Suprapubic skin (tissue), 4 donors: Measurements from ENCODE around the gene YKT6. TPM values are rescaled to one million over a fixed set of nuclear protein-coding genes. Genes with fewer than 3 reads are reported as not detected.

Experiments
- DNase-seq, 2 donors: peaks; one replicate each; pipeline ENCODE4 v3.0.0-alpha.2; 2019; ENCODE audit warnings: low spot score in 2 of 2
- H3K27ac ChIP-seq: fragments of 200-600 bp; sonication (generic); one replicate; pipeline ENCODE4 v1.5.1; 2019
- H3K27me3 ChIP-seq: fragments of 200-600 bp; sonication (generic); one replicate; pipeline ENCODE4 v1.5.1; 2019
- H3K36me3 ChIP-seq: fragments of 200-600 bp; sonication (generic); one replicate; pipeline ENCODE4 v1.5.1; 2019
- H3K4me1 ChIP-seq: fragments of 200-600 bp; sonication (generic); one replicate; pipeline ENCODE4 v1.5.1; 2019
- H3K4me3 ChIP-seq: fragments of 200-600 bp; sonication (generic); one replicate; pipeline ENCODE4 v1.5.1; 2019; ENCODE audit warnings: mild to moderate bottlenecking
- H3K9me3 ChIP-seq: fragments of 200-600 bp; sonication (generic); one replicate; pipeline ENCODE4 v1.5.1; 2019
- EP300 ChIP-seq: sonication (generic); formaldehyde crosslinking; IDR thresholded peaks from one replicate; pipeline ENCODE4 v1.6.1; 2017; ENCODE audit warnings: antibody characterized with exemption
- POLR2A ChIP-seq, 2 donors: fragments of 450-650 bp; IDR thresholded peaks; one replicate each; pipeline ENCODE4 v1.6.1; 2017; ENCODE audit warnings: antibody characterized with exemption in 2 of 2, mild to moderate bottlenecking in 2 of 2, moderate library complexity in 2 of 2
- POLR2AphosphoS5 ChIP-seq, 3 donors: sonication (generic); formaldehyde crosslinking; IDR thresholded peaks; one replicate each; pipeline ENCODE4 v1.6.1; 2017; ENCODE audit warnings: antibody characterized with exemption in 3 of 3
- WGBS: methylation state at CpG from one replicate; pipeline ENCODE4 v1.1.5; 2018; 5-methylcytosine and 5-hydroxymethylcytosine counted together
- total RNA-seq, 4 donors: library from RNA; depleted of rRNA; stranded (reverse); fragments of >200 nt; gene quantifications; one replicate each; pipeline ENCODE4 v1.1.0, GENCODE V29; 2016
- TF ChIP-seq, protein P1 (sequence below), 2 donors: fragments of 200-600 bp in 1 of 2; fragments of 450-650 bp in 1 of 2; sonication (generic) in 1 of 2; IDR thresholded peaks; one replicate each; pipeline ENCODE4 v1.5.1; 2016 to 2019; ENCODE audit warnings: antibody characterized with exemption in 2 of 2, mild to moderate bottlenecking in 1 of 2, moderate library complexity in 1 of 2

Gene YKT6
- total RNA-seq, 4 donors from 2014 or later, result 40.6 to 52.1 (median 43.5) TPM

DNA sequence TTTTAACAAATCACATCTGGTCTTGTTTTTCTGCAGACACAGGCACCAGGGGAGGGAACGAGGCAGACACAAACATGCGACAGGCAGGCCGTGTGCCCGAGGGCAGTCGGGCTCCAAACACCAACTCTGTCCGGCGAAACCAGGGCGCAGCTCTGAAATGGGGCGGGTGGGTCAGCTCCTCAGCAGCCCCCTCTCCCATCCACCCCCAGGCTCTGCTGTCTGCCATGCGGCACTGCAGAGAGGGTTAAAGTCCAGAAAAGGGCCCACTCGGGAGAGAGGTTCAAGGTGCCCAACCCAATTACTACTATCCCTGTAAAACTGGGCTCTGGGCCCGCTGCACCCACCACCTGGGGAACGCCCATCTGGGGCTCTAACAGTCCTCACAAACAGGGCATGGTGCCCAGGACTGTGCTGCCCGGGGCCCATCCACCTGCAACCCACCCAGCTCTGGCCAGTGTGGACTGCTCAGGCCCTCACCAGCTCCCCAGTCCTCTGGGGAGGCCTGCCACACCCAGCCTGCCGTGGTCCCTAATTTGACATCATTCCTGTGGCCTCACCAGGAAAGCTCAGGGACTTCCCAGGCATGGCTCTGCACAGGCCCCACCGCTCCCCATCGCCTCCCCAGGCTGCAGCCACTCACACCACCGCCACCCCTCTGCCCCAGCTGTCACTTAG lies 18.7 kb downstream of the YKT6 start:
- Histone ChIP-seq H3K36me3 (no peaks in the 10 kb centered on the region), H3K27ac (no peak overlapping the region), H3K4me1 (peaks cover 6% of the 10 kb centered on the region), H3K27me3 (no peaks in the 10 kb centered on the region), H3K9me3 (peaks cover 5% of the 10 kb centered on the region), H3K4me3 (no peak overlapping the region)
- peak in 1 of 2 donors; percentile 69 for DNase-seq
- WGBS, result 83% methylated on average over 14 of the region's 18 CpGs
- TF ChIP-seq POLR2A (IDR thresholded peaks at IDR 0.05), result no peak
- no peak for TF ChIP-seq POLR2AphosphoS5 (IDR thresholded peaks at IDR 0.05)
- TF ChIP-seq, protein P1, sequence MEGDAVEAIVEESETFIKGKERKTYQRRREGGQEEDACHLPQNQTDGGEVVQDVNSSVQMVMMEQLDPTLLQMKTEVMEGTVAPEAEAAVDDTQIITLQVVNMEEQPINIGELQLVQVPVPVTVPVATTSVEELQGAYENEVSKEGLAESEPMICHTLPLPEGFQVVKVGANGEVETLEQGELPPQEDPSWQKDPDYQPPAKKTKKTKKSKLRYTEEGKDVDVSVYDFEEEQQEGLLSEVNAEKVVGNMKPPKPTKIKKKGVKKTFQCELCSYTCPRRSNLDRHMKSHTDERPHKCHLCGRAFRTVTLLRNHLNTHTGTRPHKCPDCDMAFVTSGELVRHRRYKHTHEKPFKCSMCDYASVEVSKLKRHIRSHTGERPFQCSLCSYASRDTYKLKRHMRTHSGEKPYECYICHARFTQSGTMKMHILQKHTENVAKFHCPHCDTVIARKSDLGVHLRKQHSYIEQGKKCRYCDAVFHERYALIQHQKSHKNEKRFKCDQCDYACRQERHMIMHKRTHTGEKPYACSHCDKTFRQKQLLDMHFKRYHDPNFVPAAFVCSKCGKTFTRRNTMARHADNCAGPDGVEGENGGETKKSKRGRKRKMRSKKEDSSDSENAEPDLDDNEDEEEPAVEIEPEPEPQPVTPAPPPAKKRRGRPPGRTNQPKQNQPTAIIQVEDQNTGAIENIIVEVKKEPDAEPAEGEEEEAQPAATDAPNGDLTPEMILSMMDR (IDR thresholded peaks at IDR 0.05), result no peak
- no peak for TF ChIP-seq EP300

DNA sequence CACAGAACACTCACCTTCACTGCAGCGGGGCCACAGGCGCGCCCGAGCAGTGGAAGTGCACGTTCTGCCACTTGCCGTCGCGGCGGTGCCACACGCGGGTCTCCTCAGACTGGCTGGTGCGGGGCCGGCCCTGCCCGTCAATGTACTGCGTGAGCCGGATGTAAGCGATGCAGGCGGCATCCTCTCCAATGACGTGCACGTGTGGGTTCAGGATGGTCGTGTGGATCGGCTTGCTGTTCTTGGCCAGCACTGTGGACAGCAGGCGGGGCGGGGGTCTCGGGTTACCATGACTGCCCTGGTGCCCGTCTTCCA lies 19.2 kb downstream of the YKT6 start:
- Histone ChIP-seq H3K27ac (no peak overlapping the region), H3K27me3 (peaks cover 1% of the 10 kb centered on the region), H3K9me3 (peaks cover 5% of the 10 kb centered on the region), H3K4me1 (peaks cover 8% of the 10 kb centered on the region), H3K36me3 (no peaks in the 10 kb centered on the region), H3K4me3 (no peak overlapping the region)
- DNase-seq, result no peak
- WGBS, result 100% methylated on average over 3 of the region's 26 CpGs
- TF ChIP-seq, protein P1 (IDR thresholded peaks at IDR 0.05), result no peak
- no peak for TF ChIP-seq POLR2A (IDR thresholded peaks at IDR 0.05)
- no peak for TF ChIP-seq EP300
- no peak for TF ChIP-seq POLR2AphosphoS5 (IDR thresholded peaks at IDR 0.05)

DNA sequence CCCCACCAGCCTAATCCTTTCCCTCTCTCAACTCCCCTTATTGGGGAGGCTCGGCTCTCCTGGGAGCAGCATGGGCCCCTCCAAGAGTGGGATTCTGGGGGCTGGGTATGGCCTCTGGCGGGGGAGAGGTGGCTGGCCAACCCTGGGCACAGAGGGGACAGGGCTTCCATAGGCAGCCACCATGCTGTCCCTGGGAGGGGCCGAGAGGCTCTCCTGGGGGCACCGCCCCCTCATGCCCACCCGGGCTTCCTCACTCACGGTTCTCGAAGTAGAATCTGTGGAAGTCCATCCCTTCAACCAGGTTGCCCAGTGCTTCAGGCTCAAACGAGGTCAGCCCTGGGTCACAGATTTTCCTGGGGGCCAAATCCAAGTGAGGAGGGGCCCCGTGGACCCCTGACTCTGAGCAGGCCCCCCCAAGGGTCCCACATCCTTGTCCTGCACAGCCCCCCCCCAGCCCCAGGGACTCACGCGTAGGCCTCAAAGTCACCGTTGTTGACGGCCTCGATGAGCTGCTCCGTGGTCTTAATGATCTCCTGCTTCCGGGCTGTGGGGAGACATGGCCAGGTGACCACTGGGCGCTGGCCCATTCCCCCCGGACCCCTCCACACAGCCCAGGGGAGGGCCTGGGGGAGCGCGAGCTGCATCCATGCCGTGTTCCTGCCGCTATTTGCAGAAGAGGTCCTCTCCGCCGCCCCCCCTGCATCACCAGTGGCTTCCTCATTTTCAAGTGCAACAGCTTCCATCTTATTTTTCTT lies 19.8 kb downstream of the YKT6 start:
- DNase-seq, result no peak
- no peak overlapping the region for H3K4me3 ChIP-seq
- H3K36me3 ChIP-seq, result no peaks in the 10 kb centered on the region
- TF ChIP-seq EP300 (no peak), POLR2AphosphoS5 (IDR thresholded peaks at IDR 0.05) (no peak), POLR2A (IDR thresholded peaks at IDR 0.05) (no peak)
- TF ChIP-seq, protein P1 (IDR thresholded peaks at IDR 0.05), result no peak
- H3K27me3 ChIP-seq, result peaks cover 7% of the 10 kb centered on the region
- WGBS, result 90% methylated on average over 10 of the region's 24 CpGs
- H3K27ac ChIP-seq, result no peak overlapping the region
- peaks cover 8% of the 10 kb centered on the region for H3K4me1 ChIP-seq
- H3K9me3 ChIP-seq, result peaks cover 5% of the 10 kb centered on the region

DNA sequence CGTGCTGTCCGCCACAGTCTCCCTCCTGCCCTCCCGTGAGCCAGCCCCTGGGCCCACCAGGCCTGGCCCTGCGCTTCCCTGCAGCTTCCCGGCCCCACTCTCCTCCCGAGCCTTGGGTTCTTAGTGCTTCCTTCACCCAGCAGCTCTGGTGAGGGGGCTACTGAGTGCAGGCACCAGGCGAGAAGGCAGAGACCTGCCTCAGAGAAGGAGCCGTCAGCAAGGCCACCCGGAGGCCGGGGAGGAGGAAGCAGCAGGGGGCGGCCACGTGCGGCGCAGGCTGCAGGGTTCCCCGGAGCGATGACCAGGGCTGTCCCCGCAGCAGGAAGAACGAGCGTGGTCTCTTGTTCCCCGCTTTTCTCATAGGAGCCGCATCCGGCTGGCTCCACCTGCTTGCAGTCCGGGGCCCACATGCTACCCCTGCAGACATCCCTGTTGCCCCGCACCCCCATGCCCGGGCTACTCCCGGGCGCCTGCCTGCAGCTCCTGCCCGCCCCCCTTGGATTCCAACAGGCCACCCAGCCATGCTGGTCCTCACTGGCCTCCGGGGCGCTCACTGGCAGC lies 20.5 kb downstream of the YKT6 start:
- peaks cover 5% of the 10 kb centered on the region for H3K9me3 ChIP-seq
- peaks cover 14% of the 10 kb centered on the region for H3K27me3 ChIP-seq
- no peaks in the 10 kb centered on the region for H3K36me3 ChIP-seq
- TF ChIP-seq, protein P1 (IDR thresholded peaks at IDR 0.05), result no peak
- no peak for TF ChIP-seq POLR2AphosphoS5 (IDR thresholded peaks at IDR 0.05)
- no peak for TF ChIP-seq POLR2A (IDR thresholded peaks at IDR 0.05)
- no peak for TF ChIP-seq EP300
- H3K4me1 ChIP-seq, result peaks cover 8% of the 10 kb centered on the region
- H3K4me3 ChIP-seq, result no peak overlapping the region
- H3K27ac ChIP-seq, result no peak overlapping the region
- no peak for DNase-seq
- WGBS, result 71% methylated on average over 23 of the region's 30 CpGs

DNA sequence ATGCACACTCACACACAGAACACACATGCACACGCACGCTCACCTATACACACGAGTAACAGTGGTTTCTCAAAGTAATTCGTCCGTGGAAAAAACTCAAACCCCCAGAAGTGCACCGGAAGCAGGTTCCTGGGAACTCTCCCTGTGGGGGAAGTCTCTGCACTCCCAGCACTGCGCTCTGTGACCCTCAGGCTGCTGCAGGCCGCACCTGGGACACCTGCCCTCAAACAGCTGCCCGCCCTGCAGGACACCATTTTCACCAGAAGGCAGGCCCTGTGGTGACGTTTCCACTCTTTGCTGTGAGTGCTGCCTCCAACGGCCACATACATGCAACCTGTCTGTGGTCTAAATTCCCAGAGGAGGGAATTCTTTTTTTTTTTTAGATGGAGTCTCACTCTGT lies 21.3 kb downstream of the YKT6 start:
- Histone ChIP-seq H3K27ac (no peak overlapping the region), H3K27me3 (peaks cover 19% of the 10 kb centered on the region), H3K4me3 (no peak overlapping the region), H3K9me3 (peaks cover 5% of the 10 kb centered on the region), H3K36me3 (no peaks in the 10 kb centered on the region), H3K4me1 (peaks cover 8% of the 10 kb centered on the region)
- no peak for DNase-seq
- no peak for TF ChIP-seq EP300
- no peak for TF ChIP-seq POLR2A (IDR thresholded peaks at IDR 0.05)
- TF ChIP-seq, protein P1 (IDR thresholded peaks at IDR 0.05), result no peak
- no peak for TF ChIP-seq POLR2AphosphoS5 (IDR thresholded peaks at IDR 0.05)
- WGBS, result 83% methylated on average over 11 of the region's 11 CpGs
